Hematopoietic multipotent progenitor cell treated with erythropoietin and hydrocortisone succinate and interleukin-3 and kit ligand, for 6 days (in vitro differentiated cells): ENCODE measurements around the gene TMEM242.
"Not testable (repeated sequence)": the region's sequence is repeated elsewhere in the genome, so short reads cannot be mapped to it uniquely, and the experiment has no call there.

Experiments
- DNase-seq: peaks from one replicate; pipeline ENCODE4 v3.0.0-alpha.2; 2015

The TMEM242 gene

DNA sequence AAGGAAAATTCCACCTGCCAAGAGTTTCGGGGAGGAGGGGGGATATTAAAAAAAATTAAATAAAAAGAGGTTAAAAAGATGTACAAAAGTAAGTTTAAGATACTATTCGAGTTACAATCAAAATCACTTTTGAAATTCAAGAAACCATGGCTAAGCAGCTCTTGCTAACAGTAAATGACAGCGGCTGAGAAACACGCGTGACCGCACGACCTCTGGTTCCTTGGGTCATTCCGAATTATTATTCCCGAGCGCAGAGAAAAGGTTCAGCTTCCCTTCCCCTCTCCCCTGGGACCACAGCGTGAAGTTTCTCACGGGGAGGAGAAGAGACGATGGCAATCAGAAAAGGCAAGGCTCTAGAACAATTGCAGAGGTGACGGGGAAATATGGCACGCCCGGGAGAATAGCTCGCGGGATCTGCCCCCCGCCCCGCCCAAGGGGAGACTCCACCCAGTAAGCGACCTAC is 496 bp downstream of the TMEM242 start:
- peak; percentile 92 for DNase-seq

DNA sequence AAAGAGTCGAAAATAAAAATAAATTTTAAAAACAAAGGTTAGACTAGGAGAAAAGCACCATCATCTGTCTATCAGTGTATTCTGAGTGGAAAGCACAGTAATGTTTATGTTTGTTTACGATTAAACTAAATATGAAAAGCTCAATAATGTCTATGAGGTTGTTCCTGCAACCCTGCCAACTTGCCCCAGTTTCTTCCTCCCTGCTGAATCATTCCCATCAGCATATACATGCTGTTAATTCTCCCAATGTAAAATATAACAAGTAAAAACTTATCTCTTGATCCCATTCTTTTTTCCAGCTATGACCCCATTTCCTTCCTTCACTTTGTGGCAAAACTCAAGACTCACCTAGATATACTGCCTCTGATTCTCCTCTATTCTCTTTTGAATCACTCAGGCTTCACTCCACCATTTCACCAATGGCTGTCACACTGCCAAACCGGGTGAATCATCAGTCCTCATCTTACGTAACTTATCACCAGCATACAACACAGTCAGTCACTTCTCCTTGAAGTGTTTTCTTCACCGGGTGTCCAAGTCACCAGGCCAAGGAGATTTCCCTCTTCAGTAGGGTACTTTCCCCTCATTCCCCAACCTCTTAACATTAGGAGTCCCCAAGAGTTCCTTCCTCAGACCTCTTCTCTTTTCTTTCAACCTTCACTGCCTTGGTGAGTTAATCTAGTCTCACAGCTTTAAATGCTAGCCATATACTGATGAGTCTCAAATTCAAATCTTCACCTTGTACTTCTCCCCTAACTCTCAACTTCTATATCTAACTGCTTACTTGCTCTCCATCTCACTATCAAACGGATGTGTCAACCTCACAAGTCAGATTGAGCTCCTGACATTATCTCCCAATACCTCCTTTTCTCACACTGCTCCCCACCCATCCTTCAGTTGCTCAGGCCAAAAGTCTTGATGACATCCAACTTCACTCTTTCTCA is 6.2 kb downstream of the TMEM242 start:
- peak; percentile 92 for DNase-seq

DNA sequence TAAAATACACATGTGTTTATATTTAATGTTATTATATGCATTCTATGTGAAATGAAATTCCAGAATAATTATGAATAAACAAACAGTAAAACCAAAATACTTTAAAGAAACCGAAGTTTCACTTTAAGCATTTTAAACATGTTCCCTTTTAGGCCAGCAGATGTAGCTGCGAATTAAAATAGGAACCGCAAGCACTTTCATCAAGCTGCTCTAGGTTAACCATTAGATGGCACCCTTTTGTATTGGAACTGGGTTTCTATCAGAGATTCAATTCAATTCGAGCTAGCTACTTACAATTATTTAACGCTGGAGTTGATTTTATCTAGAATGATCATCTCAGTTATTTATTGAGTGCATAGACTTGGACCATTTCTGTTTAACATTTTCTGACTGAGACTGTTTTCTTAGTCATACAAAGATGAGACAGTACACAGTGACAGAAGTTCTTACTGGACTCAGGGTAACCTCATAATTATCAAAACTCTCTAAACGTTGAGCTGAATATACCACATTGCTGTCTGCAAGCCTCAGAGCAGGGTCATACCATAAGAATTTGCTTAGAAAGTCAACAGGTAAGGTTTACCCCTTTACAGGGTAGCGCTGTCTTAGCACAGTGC is 8.5 kb downstream of the TMEM242 start:
- DNase-seq: peak; percentile 92

DNA sequence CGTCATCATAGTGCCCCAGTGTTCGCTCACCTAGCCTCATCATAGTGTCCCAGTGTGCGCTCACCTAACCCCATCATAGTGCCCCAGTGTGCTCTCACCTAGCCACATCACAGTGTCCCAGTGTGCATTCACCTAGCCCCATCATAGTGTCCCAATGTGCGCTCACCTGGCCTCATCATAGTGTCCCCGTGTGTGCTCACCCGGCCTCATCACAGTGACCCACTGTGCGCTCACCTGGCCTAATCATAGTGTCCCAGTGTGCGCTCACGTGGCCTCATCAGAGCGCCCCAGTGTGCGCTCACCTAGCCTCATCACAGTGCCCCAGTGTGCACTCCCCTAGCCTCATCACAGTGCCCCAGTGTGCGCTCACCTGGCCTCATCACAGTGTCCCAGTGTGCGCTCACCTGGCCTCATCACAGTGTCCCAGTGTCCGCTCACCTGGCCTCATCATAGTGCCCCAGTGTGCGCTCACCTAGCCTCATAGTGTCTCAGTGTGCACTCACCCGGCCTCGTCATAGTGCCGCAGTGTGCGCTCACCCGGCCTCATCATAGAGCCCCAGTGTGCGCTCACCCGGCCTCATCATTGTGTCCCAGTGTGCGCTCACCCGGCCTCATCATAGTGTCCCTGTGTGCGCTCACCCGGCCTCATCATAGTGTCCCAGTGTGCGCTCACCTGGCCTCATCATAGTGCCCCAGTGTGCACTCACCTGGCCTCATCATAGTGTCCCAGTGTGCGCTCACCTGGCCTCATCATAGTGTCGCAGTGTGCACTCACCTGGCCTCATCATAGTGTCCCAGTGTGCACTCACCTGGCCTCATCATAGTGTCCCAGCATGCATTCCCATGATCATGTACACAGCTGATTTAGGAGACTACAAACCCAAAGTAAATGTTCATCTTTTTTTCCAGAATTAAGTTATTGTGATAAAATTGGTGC is 9.5 kb downstream of the TMEM242 start:
- no peak for DNase-seq

DNA sequence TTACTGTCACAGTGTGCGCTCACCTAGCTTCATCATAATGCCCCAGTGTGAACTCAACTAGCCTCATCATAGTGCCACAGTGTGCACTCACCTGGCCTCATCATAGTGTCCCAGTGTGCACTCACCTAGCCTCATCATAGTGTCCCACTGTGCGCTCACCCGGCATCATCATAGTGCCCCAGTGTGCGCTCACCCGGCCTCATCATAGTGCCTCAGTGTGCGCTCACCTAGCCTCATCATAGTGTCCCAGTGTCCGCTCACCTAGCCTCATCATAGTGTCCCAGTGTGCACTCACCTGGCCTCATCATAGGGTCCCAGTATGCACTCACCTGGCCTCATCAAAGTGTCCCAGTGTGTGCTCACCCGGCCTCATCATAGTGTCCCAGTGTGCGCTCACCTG is 10.6 kb downstream of the TMEM242 start:
- no peak for DNase-seq

DNA sequence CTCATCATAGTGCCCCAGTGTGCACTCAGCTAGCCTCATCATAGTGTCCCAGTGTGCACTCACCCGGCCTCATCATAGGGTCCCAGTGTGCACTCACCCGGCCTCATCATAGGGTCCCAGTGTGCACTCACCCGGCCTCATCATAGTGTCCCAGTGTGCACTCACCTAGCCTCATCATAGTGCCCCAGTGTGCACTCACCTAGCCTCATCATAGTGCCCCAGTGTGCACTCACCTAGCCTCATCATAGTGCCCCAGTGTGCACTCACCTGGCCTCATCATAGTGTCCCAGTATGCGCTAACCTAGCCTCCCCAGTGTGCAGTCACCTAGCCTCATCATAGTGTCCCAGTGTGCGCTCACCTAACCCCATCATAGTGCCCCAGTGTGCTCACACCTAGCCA is 12.6 kb downstream of the TMEM242 start:
- DNase-seq: not testable (repeated sequence)

DNA sequence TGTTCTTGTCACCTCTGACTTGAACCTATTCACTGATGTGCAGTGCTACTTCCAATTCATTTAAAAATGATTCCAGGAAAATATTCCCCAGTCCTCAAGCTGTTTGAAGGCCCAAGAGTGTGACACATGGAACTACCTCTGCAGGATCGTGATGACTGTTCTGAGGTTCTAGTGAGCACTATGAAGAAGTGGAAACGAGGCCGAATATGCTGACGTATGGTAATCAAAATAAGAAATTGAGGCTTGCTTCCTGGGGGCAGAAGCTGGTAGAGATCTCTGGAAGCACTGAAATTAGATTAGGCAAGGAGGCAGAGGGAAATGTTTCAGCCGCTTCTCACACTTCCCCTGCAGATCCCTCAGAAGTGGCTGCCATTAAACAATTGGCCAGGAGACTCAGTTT is 15.7 kb downstream of the TMEM242 start:
- no peak for DNase-seq

DNA sequence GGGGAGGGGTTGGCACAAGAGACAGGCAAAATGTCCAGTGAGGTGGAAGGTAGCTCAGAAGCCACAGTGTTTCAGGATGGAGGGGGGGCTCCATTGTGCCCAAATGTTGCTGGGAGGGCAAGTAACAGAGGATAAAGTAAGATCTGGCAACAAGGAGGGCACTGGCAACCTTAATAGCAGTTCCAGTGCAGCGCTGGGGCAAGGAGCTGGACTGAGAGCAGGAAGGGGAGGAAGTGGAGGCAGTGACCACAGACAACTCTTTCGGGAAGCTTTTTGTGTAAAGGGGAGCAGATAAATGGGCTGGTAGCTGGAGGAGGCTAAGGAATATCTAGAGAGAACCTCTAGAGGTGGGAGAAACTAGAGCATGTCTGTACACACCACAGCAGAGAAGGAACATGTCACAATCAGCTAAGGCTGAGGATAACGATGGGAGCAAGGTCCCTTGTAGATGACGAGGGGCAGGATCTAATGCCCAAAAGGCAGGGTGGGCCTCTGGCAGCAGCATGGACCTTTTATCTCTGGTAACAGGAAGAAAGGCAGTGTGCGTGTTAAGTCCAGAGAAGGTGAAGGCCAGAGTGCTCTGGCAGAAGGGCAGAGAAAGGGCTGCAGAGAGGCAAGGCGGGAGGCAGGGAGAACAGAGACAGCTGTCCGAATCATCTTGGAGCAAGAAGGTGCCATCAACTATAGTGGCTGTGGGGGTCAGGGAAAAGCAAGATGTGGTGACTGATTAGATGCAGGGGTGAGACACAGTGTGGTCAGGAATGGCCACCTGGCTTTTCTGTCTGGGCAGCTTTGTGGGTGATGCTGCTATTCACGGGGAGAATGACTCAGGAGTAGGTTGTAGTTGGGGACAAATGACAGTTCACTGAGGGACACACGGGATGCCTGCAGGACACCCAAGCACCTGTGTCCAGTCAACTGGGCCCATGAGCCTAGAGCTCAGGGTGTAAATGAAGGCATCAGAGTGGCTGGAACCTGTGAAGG is 17.4 kb downstream of the TMEM242 start:
- DNase-seq: peak; percentile 27

DNA sequence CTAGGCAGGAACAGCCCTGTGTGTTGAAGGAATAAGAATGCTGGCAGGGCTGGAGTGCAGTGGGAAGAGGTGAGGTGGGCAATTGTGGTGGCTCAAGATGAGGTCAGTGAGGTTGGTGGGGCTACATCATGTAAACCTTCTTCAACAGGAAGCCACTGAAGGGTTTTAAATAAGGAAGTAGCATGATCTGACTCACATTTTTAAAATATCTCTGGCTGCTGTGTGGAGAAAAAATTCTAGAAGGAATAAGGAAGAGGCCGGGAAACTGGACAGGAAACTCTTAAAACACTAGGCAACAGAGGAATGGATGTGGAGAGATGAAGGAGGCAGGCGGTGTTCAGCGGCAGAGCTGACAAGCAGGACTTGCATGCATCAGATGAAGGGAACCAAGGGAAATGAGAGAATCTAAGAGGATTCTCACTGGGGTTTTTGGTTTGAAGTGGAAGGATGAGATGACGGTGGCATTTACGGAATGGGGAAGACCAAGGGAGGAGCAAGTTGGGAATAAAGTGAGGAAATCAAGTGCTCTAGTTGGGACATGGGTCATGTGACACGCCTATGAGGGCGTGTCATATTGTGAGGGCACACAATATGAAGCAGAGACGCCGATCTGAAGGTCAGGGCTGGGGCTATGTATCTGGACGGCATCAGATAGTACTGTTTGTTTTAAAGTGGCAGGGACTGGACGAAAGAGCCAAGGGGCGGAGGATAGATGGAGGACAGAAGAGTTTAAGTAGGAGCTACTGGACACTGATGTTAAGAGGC is 18.2 kb downstream of the TMEM242 start:
- DNase-seq: peak; percentile 67

DNA sequence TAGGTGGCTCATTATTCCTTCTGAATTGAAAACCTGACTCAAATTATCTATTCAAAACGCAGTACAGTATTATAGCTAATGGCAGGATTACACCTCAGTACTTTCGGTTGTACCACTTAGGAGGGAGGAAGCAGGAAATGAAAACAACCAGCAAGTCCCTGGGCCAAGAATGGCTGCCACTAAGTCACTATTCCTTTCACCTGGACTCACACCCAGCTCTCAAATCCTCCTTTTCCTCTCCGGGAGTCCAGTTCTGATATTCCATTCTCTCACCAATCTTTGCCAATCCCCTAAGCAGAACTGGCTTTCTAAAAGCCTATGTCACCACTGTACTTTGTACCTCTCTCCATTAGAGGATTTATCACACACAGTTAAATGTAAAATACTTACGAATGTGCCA is 20.6 kb downstream of the TMEM242 start:
- no peak for DNase-seq

DNA sequence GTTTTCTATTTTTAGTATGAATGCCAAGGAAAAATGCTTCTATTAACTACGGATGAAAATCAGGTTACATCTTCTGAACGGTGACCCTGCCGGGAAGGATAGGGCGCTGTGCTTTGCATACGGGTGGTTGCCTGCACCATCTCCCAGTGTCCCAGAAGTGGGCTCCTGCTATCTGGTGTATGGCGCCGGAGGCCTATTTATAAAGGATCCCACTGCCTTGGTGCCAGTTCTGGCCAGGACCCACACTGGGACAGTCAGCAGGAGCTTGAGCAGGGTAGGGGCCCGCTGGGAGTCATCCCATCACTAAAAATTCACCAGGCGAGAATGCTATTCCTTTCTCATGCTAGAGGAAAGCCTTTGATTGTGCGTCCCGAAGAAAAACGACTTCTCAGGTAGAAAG is 22.9 kb downstream of the TMEM242 start:
- DNase-seq: no peak

DNA sequence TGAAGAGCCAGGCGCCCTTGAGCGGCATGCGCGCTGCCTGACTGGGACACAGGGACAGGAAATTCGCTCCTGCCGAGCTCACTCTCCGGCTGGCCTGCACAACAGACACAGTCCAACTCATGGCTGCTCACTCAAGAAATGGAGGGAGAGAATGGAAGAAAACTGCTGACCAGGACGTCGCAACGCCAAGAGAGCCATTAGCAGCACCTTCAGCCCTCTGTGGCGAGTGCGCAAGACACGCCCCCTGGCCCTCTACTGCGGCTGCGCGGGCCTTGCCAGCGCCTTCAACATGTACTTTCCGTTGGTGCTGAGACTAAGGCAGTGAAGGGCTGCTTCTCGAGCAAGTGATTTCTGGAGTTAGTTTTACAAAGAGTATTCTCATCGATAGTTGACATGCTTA is 23.3 kb downstream of the TMEM242 start:
- DNase-seq: no peak

DNA sequence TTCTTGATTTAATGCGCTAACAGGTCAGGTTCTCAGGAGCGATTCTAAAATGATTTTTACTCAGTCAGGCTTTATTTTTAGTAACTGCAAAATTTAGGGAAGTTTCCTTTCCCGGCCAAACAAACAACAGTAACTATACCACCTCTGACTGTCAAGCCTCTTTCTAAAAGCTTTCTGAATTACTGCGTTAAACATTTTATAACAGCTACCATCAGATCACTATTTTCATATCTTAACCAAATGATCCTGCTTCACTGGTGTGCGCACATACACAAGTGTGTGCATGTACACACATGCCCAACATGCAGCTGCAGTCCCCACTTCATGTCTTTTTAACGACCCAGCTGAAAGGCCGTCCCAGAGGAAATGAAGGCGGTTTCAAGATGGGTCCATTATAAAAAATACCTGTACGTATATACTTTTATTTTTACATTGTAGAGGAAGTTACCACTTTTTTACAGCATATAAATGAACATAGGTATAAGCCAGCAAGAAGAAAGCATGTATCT is 25.0 kb downstream of the TMEM242 start:
- DNase-seq: no peak

DNA sequence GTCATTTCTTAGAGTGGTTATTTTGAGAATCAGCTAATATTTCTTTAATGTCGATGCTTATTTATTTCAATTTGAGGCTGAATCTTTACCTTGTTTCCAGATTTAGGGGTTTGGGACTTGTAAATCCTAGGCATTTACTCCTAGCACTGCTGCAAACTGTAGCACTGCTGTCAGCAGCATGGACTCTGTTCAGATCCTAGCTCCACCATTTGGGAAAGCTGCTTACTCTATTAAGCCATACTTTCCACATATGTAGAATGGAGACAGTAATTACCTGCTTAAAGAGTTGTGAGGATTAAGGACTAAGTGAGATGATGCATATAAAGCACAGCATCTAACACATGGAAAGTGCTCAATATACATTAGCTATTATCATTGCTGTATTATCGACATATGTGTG is 28.7 kb downstream of the TMEM242 start:
- DNase-seq: no peak

DNA sequence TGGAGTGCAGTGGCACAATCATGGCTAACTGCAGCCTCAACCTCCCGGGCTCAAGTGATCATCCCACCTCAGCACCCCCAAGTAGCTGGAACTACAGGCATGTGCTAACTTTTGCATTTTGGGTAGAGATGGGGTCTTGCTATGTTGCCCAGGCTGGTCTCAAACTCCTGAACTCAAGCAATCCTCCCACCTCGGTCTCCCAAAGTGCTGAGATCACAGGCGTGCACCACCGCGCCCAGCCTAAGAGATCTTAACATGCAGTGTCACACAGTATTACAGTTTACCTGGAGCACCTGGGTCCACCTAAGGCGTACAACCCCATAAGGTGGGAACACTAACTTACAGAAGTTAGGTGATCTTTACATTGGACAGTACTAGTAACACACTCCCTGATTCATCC is 29.5 kb downstream of the TMEM242 start:
- DNase-seq: no peak

DNA sequence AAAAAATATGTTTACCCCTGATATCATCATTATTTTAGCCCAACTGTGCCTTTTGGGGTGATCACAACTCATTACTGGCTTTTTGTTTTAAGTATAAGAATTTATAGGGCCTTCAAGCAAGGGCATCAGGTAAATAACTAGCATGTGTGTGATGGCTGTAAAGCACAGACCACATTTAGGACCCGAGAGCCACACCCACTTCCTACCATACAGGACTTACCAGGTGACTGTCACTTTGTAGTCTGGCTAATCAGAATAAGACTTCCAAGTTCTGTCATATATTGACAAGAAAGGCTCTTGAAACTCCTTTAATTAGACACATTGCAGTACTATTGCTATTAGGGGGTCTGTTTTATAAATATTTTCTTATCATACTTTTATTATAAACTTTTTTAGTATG is 31.1 kb downstream of the TMEM242 start:
- no peak for DNase-seq

DNA sequence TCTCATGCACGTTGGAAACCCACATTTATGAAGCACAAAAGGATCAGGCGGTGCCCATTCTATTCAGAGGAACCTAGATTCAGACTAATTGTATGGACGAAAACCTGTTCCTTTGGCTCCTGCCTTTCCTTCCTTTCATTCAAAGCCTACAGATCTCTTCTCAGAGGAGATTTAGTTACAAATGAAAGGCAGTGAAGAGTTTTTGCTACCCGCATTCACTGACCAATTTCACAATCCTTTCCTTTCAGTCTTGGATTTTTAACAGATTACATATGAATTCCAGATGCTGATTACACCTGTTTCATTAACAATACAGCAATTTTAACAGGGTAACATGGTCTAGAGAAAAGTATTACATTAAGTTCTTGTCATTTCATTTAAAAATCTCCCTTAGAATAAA is 32.0 kb downstream of the TMEM242 start:
- no peak for DNase-seq

DNA sequence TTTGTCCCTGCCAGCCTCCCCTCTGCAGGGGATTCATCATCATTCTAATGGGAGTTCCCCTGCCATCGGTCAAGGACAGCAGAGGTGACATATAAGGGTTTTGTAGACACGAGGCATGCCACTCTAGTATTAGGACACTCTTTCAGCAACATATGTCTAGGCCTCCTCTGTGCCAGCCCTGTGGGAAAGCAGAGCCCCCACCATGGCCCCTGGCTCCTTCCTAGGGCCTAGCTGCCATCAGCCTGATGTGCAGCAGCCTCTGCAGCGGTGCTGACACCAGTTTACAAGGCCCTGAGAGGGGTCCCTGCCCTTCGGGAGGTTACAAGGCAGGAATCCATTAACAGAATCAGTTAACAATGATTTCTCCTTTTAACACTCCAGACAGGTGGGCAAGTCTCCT is 32.5 kb downstream of the TMEM242 start:
- DNase-seq: no peak

DNA sequence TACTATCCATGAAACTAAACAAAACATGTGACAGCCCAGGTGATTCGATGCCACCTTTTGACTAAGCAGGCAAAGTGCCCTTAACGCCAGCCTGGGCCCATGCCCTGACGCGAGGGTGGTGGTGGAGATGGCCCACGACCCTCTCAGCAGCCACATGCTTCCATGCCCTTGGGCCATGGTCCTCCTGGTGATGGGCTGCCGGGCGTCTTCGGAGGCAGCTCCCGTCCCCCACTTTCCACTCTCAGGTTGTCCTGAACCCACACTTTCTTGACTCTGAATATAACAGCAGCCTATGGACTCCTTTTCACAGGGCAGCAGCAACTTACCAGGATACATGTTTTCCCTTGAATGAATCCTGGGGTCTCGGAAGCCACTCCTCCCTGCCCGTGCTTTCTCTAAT is 33.6 kb downstream of the TMEM242 start:
- no peak for DNase-seq

DNA sequence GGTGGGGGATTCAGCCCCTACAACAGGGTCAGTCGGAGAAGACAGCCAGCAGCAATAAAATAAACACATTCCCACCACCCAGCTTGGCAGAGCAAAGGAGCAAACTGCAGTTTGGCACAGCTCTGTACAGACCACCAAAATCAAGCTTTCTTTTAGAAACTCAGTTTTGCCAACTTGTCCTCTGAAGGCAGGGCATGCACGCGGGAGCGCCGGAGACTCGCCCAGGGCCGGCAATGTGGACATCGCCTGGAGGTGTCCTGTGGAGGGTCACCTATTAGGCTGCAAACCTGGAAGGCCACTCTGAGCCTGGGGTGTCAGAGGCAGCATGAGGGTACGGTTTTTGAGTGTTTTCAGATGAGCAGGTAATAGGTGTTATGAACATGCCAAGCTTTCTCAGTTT is 34.7 kb downstream of the TMEM242 start:
- no peak for DNase-seq

DNA sequence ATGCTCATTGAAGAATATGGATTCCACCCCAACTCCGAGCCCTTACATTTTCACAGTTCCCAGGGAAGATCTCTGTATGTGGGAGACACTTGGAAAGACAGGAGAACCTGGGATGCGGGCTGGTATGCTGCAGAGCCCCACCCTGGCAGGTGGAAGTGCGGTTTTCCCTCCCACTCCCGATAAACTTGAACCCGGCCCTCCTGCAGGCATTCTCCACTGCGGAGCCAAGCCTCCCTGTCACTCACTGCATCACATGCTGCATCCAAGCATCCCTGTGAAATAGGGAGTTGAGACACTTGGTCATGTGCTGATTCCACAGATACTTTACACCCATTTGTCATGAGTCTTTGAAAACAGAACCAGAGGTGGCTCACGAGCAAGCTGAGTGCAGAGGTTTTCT is 35.4 kb downstream of the TMEM242 start:
- DNase-seq: no peak
